H9 (cell line): ENCODE data around the gene MED13L. TPM values are rescaled to one million over a fixed set of nuclear protein-coding genes. Genes with fewer than 3 reads are reported as not detected.

Experiments used
- DNase-seq: peaks from one replicate; pipeline ENCODE4 v3.0.0-alpha.2; 2017
- H2AFZ ChIP-seq: one replicate; pipeline ENCODE4 v1.6.1; 2013; ENCODE audit warnings: mild to moderate bottlenecking, low read length, control low read depth, moderate library complexity
- H2AK5ac ChIP-seq: 2 replicates; pipeline ENCODE4 v1.6.1; 2013; ENCODE audit warnings: low read length, control low read depth, mixed read lengths; ENCODE audit not compliant: insufficient read length
- H2BK120ac ChIP-seq: one replicate; pipeline ENCODE4 v1.6.1; 2013; ENCODE audit warnings: low read depth, mild to moderate bottlenecking, low read length, control low read depth, inconsistent platforms; ENCODE audit not compliant: poor library complexity, severe bottlenecking
- H2BK12ac ChIP-seq: 2 replicates; pipeline ENCODE4 v1.6.1; 2013; ENCODE audit warnings: low read length, control low read depth, mixed read lengths, low read depth; ENCODE audit not compliant: insufficient read length
- H2BK15ac ChIP-seq: 2 replicates; pipeline ENCODE4 v1.6.1; 2013; ENCODE audit warnings: low read depth, low read length, control low read depth
- H2BK20ac ChIP-seq: one replicate; pipeline ENCODE4 v1.6.1; 2013; ENCODE audit warnings: low read depth, mild to moderate bottlenecking, low read length, control low read depth, inconsistent platforms; ENCODE audit not compliant: poor library complexity, severe bottlenecking
- H2BK5ac ChIP-seq: 2 replicates; pipeline ENCODE4 v1.6.1; 2013; ENCODE audit warnings: low read length, control low read depth, mixed read lengths; ENCODE audit not compliant: insufficient read length
- H3K14ac ChIP-seq: 2 replicates; pipeline ENCODE4 v1.6.1; 2013; ENCODE audit warnings: low read length, control low read depth; ENCODE audit not compliant: insufficient read depth
- H3K18ac ChIP-seq: 2 replicates; pipeline ENCODE4 v1.6.1; 2013; ENCODE audit warnings: low read depth, mild to moderate bottlenecking, mixed read lengths, low read length, control low read depth; ENCODE audit not compliant: insufficient read length
- H3K23ac ChIP-seq: 2 replicates; pipeline ENCODE4 v1.6.1; 2013; ENCODE audit warnings: low read length, control low read depth, mixed read lengths, low read depth; ENCODE audit not compliant: insufficient read length
- H3K23me2 ChIP-seq: 2 replicates; pipeline ENCODE4 v1.6.1; 2013; ENCODE audit warnings: low read depth, mild to moderate bottlenecking, mixed read lengths, low read length, control low read depth; ENCODE audit not compliant: insufficient read length, poor library complexity, severe bottlenecking
- H3K27ac ChIP-seq: 2 replicates; pipeline ENCODE4 v1.5.1; 2013; ENCODE audit warnings: low read length, control low read depth, mixed read lengths, low read depth; ENCODE audit not compliant: insufficient read length
- H3K27me3 ChIP-seq: 2 replicates; pipeline ENCODE4 v1.6.1; 2013; ENCODE audit warnings: low read length, control low read depth, inconsistent platforms; ENCODE audit not compliant: insufficient read depth
- H3K4ac ChIP-seq: 2 replicates; pipeline ENCODE4 v1.6.1; 2013; ENCODE audit warnings: low read depth, mild to moderate bottlenecking, control low read depth, inconsistent platforms, low read length, moderate library complexity
- H3K4me1 ChIP-seq: 2 replicates; pipeline ENCODE4 v1.6.1; 2013; ENCODE audit warnings: low read length, control low read depth, inconsistent platforms; ENCODE audit not compliant: insufficient read depth
- H3K4me2 ChIP-seq: 2 replicates; pipeline ENCODE4 v1.6.1; 2013; ENCODE audit warnings: low read length, control low read depth, mixed read lengths; ENCODE audit not compliant: insufficient read length, insufficient read depth
- H3K56ac ChIP-seq: 2 replicates; pipeline ENCODE4 v1.6.1; 2013; ENCODE audit warnings: low read depth, mild to moderate bottlenecking, mixed read lengths, low read length, control low read depth; ENCODE audit not compliant: insufficient read length
- H3K79me1 ChIP-seq: 2 replicates; pipeline ENCODE4 v1.6.1; 2013; ENCODE audit warnings: low read depth, mild to moderate bottlenecking, moderate library complexity, low read length, control low read depth, inconsistent platforms; ENCODE audit not compliant: insufficient read depth, poor library complexity, severe bottlenecking
- H3K79me2 ChIP-seq: 2 replicates; pipeline ENCODE4 v1.6.1; 2013; ENCODE audit warnings: low read length, control low read depth, inconsistent platforms; ENCODE audit not compliant: insufficient read depth
- H3K9ac ChIP-seq: 2 replicates; pipeline ENCODE4 v1.6.1; 2013; ENCODE audit warnings: low read length, control low read depth, mixed read lengths; ENCODE audit not compliant: insufficient read length; ENCODE audit errors: extremely low read depth
- H3K9me3 ChIP-seq: one replicate; pipeline ENCODE4 v1.6.1; 2013; ENCODE audit warnings: low read depth, low read length, inconsistent platforms; ENCODE audit not compliant: control insufficient read depth
- H3T11ph ChIP-seq: one replicate; pipeline ENCODE4 v1.6.1; 2013; ENCODE audit warnings: mild to moderate bottlenecking, low read length, control low read depth, inconsistent platforms
- H4K20me1 ChIP-seq: one replicate; pipeline ENCODE4 v1.6.1; 2013; ENCODE audit not compliant: control insufficient read depth, insufficient read length, insufficient read depth
- H4K5ac ChIP-seq: 2 replicates; pipeline ENCODE4 v1.6.1; 2013; ENCODE audit warnings: low read depth, mild to moderate bottlenecking, mixed read lengths, low read length, control low read depth; ENCODE audit not compliant: insufficient read length
- H4K8ac ChIP-seq: replicated peaks from 2 replicates; pipeline ENCODE4 v1.6.1; 2013; ENCODE audit warnings: low read length, control low read depth, mixed read lengths, low read depth; ENCODE audit not compliant: insufficient read length
- H4K91ac ChIP-seq: 2 replicates; pipeline ENCODE4 v1.6.1; 2013; ENCODE audit warnings: low read depth, mild to moderate bottlenecking, moderate library complexity, mixed read lengths, low read length, control low read depth; ENCODE audit not compliant: insufficient read length
- H3K27ac Mint-ChIP-seq, 3 experiments: 2 replicates in 2 of 3; 3 replicates in 1 of 3; pipeline ENCODE4 v1.8.0; 2020 to 2021; ENCODE audit warnings: mixed read lengths in 3 of 3, mild to moderate bottlenecking in 1 of 3, moderate library complexity in 1 of 3
- H3K27me3 Mint-ChIP-seq: 2 replicates; pipeline ENCODE4 v1.8.0; 2021; ENCODE audit warnings: low read depth, mild to moderate bottlenecking, moderate library complexity, mixed read lengths
- H3K36me3 Mint-ChIP-seq, 3 experiments: 2 replicates in 2 of 3; 3 replicates in 1 of 3; pipeline ENCODE4 v1.8.0; 2020 to 2021; ENCODE audit warnings: low read depth in 3 of 3, mixed read lengths in 3 of 3; ENCODE audit not compliant: insufficient read depth in 1 of 3
- H3K4me1 Mint-ChIP-seq, 2 experiments: 2 replicates each; pipeline ENCODE4 v1.8.0; 2020; ENCODE audit warnings: mixed read lengths in 2 of 2
- H3K4me3 Mint-ChIP-seq, 2 experiments: 2 replicates in 1 of 2; 3 replicates in 1 of 2; pipeline ENCODE4 v1.8.0; 2020 to 2021; ENCODE audit warnings: mild to moderate bottlenecking in 2 of 2, mixed read lengths in 2 of 2, moderate library complexity in 1 of 2
- H3K9me3 Mint-ChIP-seq, 2 experiments: 2 replicates in 1 of 2; 3 replicates in 1 of 2; pipeline ENCODE4 v1.8.0; 2020; ENCODE audit warnings: mild to moderate bottlenecking in 2 of 2, mixed read lengths in 2 of 2, moderate library complexity in 1 of 2
- WGBS: extraction: QIAGEN DNeasy Blood & Tissue Kit; methylation state at CpG from one replicate; pipeline ENCODE4 v1.1.7; 2013; ENCODE audit warnings: missing lambda C conversion rate, low lambda C conversion rate, mixed read lengths; ENCODE audit not compliant: insufficient read length; ENCODE audit errors: extremely low coverage; 5-methylcytosine and 5-hydroxymethylcytosine counted together
- total RNA-seq: library from RNA; stranded (reverse); gene quantifications from 2 replicates; pipeline ENCODE4 v1.2.1, GENCODE V29; 2021
- TF ChIP-seq, protein P1 (sequence below): fragments of 200-600 bp; sonication (generic); conservative IDR thresholded peaks from 3 replicates; pipeline ENCODE4 v1.8.0; 2021; ENCODE audit warnings: antibody characterized with exemption, mild to moderate bottlenecking

Gene MED13L
- total RNA-seq, 1 experiment from 2014 or later: 52.4 TPM

DNA sequence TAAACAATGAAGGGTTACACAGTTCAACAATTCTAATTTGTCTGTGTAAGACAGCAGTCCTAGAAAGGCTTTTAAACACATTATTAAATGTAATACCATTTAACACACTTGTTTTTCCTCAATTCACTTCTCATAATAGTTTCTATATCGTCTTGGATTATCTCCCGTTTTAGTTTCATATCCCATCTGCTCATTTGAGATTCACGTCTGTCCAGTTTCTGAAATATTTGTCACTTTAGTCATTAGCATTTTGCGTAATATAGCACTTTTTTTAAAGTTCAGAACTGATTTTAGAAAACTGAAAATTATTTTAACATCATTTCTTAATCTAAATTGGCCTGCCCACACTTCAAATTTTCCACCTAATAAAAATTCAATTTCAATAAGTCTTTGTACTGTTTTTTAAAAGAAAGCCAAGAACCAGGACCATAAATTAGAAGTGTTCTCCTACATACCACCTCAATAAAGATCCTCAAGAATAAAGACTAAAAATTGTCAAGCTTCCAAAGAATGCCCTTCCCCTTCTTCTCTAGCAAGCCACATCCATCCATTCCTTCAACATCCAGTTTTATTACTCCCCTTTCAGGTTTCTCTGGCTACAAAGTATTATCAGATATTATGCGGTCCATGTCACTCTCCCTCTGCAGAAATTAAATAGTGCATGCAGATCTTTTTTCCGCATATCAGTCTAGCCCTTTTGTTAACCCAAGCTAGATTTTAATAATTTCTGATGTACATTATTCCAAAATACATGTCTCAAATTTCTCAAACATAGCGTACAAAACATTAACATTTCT, 11.9 kb downstream of the MED13L start:
- Histone ChIP-seq H3K79me1 (peaks cover 8% of the 10 kb centered on the region), H4K5ac (no peak overlapping the region), H2BK120ac (no peak overlapping the region), H3K56ac (no peak overlapping the region), H3K9ac (no peak overlapping the region), H2BK12ac (no peak overlapping the region), H2BK5ac (no peak overlapping the region), H3K79me2 (peaks cover 28% of the 10 kb centered on the region), H4K91ac (no peak overlapping the region), H3K27me3 (no peaks in the 10 kb centered on the region), H3K9me3 (no peaks in the 10 kb centered on the region), H2AFZ (no peak overlapping the region), H3K4ac (no peak overlapping the region), H2BK15ac (no peak overlapping the region), H4K8ac (no peak overlapping the region), H3K4me2 (no peak overlapping the region), H2BK20ac (no peak overlapping the region), H2AK5ac (no peak overlapping the region), H3K14ac (no peak overlapping the region), H3K4me1 (peaks cover 5% of the 10 kb centered on the region), H3K23ac (no peak overlapping the region), H3T11ph (no peak overlapping the region), H3K23me2 (no peaks in the 10 kb centered on the region), H3K27ac (no peak overlapping the region), H3K18ac (no peak overlapping the region), H4K20me1 (no peaks in the 10 kb centered on the region)
- no peaks in the 10 kb centered on the region for H3K9me3 Mint-ChIP-seq
- no peaks in the 10 kb centered on the region for H3K27me3 Mint-ChIP-seq
- no peak overlapping the region for H3K4me3 Mint-ChIP-seq
- TF ChIP-seq, protein P1, sequence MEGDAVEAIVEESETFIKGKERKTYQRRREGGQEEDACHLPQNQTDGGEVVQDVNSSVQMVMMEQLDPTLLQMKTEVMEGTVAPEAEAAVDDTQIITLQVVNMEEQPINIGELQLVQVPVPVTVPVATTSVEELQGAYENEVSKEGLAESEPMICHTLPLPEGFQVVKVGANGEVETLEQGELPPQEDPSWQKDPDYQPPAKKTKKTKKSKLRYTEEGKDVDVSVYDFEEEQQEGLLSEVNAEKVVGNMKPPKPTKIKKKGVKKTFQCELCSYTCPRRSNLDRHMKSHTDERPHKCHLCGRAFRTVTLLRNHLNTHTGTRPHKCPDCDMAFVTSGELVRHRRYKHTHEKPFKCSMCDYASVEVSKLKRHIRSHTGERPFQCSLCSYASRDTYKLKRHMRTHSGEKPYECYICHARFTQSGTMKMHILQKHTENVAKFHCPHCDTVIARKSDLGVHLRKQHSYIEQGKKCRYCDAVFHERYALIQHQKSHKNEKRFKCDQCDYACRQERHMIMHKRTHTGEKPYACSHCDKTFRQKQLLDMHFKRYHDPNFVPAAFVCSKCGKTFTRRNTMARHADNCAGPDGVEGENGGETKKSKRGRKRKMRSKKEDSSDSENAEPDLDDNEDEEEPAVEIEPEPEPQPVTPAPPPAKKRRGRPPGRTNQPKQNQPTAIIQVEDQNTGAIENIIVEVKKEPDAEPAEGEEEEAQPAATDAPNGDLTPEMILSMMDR: no peak
- no peak overlapping the region for H3K27ac Mint-ChIP-seq
- no CpG with 5 or more reads among the region's 7 CpGs for WGBS
- H3K36me3 Mint-ChIP-seq: no peaks in the 10 kb centered on the region
- DNase-seq: no peak
- peaks cover 24 to 30% of the 10 kb centered on the region in 2 experiments for H3K4me1 Mint-ChIP-seq
